Heart left ventricle (tissue), 13 donors: ENCODE results near the gene MTUS2.

Source experiments
- CTCF ChIP-seq, 12 donors: fragments of 200-600 bp; sonication (generic) in 4 of 12; IDR thresholded peaks; one replicate each; pipeline versions ENCODE4 v1.5.0 to v1.8.0; 2018 to 2022; ENCODE audit warnings: antibody characterized with exemption in 12 of 12, mild to moderate bottlenecking in 5 of 12
- POLR2A ChIP-seq, 2 donors: fragments of 450-650 bp; IDR thresholded peaks; one replicate each; pipeline ENCODE4 v1.6.1; 2017; ENCODE audit warnings: antibody characterized with exemption in 2 of 2, mild to moderate bottlenecking in 2 of 2, moderate library complexity in 2 of 2
- donor health status: ischemic (EF 13 %, LVEDD 7.1; RV severe dilation, severe dysfunction).
- donor health status: DM: no; HTN: yes; CAD: no.
- donor health status: DM: no; HTN: no; CAD: no.
- donor health status: ischemic (EF 25% LVEDD 6.9; RV normal size, moderate dysfunction).
- donor health status: ischemic (EF 25% LVEDD 5.7; RV mildly dilated, moderate dysfunction).
- donor health status: ischemic (EF 35%, LVEDD 5.7; RV mildly dilated, moderate dysfunction).
- donor health status: nonischemic (EF 11% LVEDD 7.7; RV severe dilation, severe dysfunction).
- donor health status: DM: yes; HTN: yes; CAD: no.
- donor health status: PGD.
- donor health status: ischemic (EF 29% LVEDD 5.4; RV normal size, mild dysfunction).
- donor health status: nonischemic (EF 23%, LVEDD 6.1; RV moderate dilation, normal function).

GRCh38 chr13:29539856-29540255 is 719.7 kb downstream of the MTUS2 start:
- TF ChIP-seq CTCF (IDR thresholded peaks at IDR 0.05) (no peak), POLR2A (IDR thresholded peaks at IDR 0.05) (no peak)
